Astrocyte of the spinal cord (primary cell): ENCODE results near the gene CLDN17.

ENCODE experiments used
- DNase-seq: peaks from one replicate; pipeline ENCODE4 v3.0.0; 2011; ENCODE audit warnings: low read depth, low spot score
- H3K4me3 ChIP-seq: 2 replicates; pipeline ENCODE4 v1.5.1; 2011; ENCODE audit warnings: low read depth, mild to moderate bottlenecking, low read length, moderate library complexity
- CTCF ChIP-seq: IDR thresholded peaks from 2 replicates; pipeline ENCODE4 v1.5.1; 2012; ENCODE audit warnings: low read depth, mild to moderate bottlenecking, low read length, inconsistent platforms
- in situ Hi-C: cut with HindIII; loops from 2 replicates; pipeline ENCODE4 v1.10.0; 2017; ENCODE audit warnings: low sequenced_read_pairs

The CLDN17 gene

GRCh38 chr21:30168086-30168485 lies 1.5 kb upstream of the CLDN17 start:
- no peak for TF ChIP-seq CTCF
- no peak overlapping the region for H3K4me3 ChIP-seq
- DNase-seq, result no peak
- in situ Hi-C loops, result no loop called here

GRCh38 chr21:30166171-30166570 lies 434 bp downstream of the CLDN17 start:
- no peak for TF ChIP-seq CTCF
- in situ Hi-C loops, result no loop called here
- H3K4me3 ChIP-seq, result no peak overlapping the region
- DNase-seq, result no peak

- no peak for TF ChIP-seq CTCF
- in situ Hi-C loops, result no loop called here
- no peak for DNase-seq
- no peak overlapping the region for H3K4me3 ChIP-seq
Measured at GRCh38 chr21:30164796-30165195, 1.8 kb downstream of the CLDN17 start.

GRCh38 chr21:30153697-30154340 lies 12.8 kb downstream of the CLDN17 start:
- DNase-seq, result no peak
- in situ Hi-C loops, result no loop called here
- TF ChIP-seq CTCF, result no peak
- H3K4me3 ChIP-seq, result no peak overlapping the region

GRCh38 chr21:30152792-30153191 lies 13.8 kb downstream of the CLDN17 start:
- in situ Hi-C loops, result no loop called here
- H3K4me3 ChIP-seq, result no peak overlapping the region
- no peak for TF ChIP-seq CTCF

GRCh38 chr21:30148906-30149305 lies 17.7 kb downstream of the CLDN17 start:
- in situ Hi-C loops, result no loop called here
- no peak for DNase-seq
- H3K4me3 ChIP-seq, result no peak overlapping the region
- no peak for TF ChIP-seq CTCF

More at GRCh38 chr21:30152792-30153191, 13.8 kb downstream of the CLDN17 start:
- DNase-seq, result no peak
